Posterior vena cava (tissue), 2 donors: ENCODE measurements around the gene TSHZ3. TPM values are rescaled to one million over a fixed set of nuclear protein-coding genes. Genes with fewer than 3 reads are reported as not detected.

Experiments
- DNase-seq: peaks from one replicate; pipeline ENCODE4 v3.0.0-alpha.2; 2020; ENCODE audit warnings: low spot score
- intact Hi-C, 2 donors: fragments of 100-400 bp; cut with DNase I; formaldehyde crosslinking; loops; one replicate each; pipeline versions ENCODE4 v1.14.1 to v1.14.2; 2022 to 2023
- long read RNA-seq, 2 donors: library from polyadenylated mRNA; unstranded; transcript quantifications; one replicate each; pipeline ENCODE4 v2.0.0, GENCODE V29; 2020 to 2021
- total RNA-seq, 2 donors: library from RNA; stranded (reverse); fragmentation: NEBNext Ultra II Directional; extraction: Animal tissue kit (Norgen Biotek cat#: 25700); gene quantifications; one replicate each; pipeline ENCODE4 v1.2.1, GENCODE V29; 2021
- donor health status: DM: yes; HTN: yes; CAD: no.
- donor health status: DM: yes; HTN: yes; CAD: no.

Gene TSHZ3, protein sequence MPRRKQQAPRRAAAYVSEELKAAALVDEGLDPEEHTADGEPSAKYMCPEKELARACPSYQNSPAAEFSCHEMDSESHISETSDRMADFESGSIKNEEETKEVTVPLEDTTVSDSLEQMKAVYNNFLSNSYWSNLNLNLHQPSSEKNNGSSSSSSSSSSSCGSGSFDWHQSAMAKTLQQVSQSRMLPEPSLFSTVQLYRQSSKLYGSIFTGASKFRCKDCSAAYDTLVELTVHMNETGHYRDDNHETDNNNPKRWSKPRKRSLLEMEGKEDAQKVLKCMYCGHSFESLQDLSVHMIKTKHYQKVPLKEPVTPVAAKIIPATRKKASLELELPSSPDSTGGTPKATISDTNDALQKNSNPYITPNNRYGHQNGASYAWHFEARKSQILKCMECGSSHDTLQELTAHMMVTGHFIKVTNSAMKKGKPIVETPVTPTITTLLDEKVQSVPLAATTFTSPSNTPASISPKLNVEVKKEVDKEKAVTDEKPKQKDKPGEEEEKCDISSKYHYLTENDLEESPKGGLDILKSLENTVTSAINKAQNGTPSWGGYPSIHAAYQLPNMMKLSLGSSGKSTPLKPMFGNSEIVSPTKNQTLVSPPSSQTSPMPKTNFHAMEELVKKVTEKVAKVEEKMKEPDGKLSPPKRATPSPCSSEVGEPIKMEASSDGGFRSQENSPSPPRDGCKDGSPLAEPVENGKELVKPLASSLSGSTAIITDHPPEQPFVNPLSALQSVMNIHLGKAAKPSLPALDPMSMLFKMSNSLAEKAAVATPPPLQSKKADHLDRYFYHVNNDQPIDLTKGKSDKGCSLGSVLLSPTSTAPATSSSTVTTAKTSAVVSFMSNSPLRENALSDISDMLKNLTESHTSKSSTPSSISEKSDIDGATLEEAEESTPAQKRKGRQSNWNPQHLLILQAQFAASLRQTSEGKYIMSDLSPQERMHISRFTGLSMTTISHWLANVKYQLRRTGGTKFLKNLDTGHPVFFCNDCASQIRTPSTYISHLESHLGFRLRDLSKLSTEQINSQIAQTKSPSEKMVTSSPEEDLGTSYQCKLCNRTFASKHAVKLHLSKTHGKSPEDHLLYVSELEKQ
- total RNA-seq: 10 to 100 TPM; 30.8 to 32.1 TPM
- long read RNA-seq, donor 1, full-length matches to known transcripts: 1 of 18 reads
- long read RNA-seq, donor 1, partial matches to known transcripts: 0 of 18 reads
- long read RNA-seq, donor 1, other reads (novel, unspliced or antisense): 17 of 18 reads
- long read RNA-seq, donor 2, partial matches to known transcripts: 0 of 37 reads
- long read RNA-seq, donor 2, other reads (novel, unspliced or antisense): 37 of 37 reads

DNA sequence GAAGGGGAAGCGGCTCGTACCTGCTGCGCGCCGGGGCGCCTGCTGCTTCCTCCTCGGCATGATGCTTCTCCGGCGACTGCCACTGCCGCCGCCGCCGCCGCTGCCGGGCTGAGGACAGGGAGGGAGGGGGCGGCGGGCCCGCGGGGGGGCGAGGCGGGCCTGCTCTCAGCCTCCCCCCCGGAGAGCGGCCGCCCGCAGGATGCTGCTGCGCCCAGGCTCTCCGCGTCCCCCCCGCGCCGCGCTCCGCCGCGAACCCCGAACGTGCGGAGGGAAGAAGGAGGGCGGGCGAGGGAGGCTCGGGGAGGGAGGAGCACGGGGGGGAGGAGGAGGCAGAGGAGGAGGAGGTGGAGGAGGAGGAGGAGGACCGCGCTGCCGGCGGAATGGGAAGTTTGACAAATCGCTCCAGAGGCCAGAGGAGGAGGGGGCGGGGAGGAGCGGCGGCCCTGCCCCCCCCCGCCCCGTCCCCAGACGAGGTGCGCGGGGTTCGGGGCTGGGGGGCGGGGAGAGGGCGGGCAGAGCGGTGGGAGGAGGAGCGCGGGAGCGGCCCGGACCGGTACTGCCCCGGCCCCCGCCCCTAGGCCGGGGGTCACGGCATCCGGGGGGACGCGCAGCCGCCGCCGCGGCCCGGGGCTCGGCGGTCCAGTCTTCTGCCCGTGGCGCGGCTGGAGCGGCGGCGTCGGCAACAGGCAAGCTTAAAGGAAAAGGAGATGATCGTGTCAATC, at the start of gene TSHZ3:
Gene TSHZ3 (minus strand): TSS at position 277 of the 722 bp plus-strand sequence. CDS start 217 bp downstream, at position 60.
- peak; percentile 95 for DNase-seq
- intact Hi-C loops: loop anchor here in 1 of 2 donors (5.0 kb wide), 1 partner anchor 82 kb away; no protein-coding TSS in a partner anchor

DNA sequence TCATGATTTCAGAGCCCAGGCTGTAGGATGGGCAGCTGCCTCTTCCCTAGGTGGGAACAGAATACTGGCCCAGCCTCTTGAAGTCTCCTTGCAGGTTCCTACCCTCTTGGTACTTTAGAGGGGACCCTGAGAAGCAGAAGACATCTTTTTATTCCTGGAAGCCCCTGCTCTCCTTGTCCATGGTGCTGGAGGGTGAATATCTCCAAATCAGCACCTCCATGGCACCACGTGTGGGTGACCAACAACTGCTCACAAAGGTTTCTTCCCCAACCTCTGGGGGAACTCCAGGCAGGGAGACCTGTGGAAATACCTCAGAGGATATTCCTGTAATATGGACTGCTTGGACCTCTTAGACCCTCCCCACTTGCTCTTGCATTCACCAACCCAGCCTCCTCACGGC, 48.1 kb upstream of the TSHZ3 start:
- DNase-seq: peak; percentile 22
- intact Hi-C loops: no loop called here

DNA sequence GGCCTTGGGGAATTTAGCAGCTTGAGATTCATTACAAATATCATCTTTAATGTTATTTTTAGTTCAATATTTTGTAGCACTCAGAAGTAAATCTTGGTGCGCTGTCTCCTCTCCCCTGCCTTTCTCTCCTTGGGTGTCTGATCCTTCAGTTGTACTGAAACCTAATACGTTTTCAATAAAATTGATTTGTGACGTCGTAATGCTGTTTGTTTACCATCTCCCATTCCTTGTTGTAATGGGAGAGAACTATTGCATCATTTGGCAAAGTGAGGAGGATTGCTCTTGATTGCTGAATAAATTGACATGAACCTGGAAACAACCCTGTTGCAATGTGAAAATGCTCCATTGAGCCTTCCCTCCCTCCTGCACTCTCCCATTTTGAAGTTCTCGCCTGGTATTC, 43.2 kb upstream of the TSHZ3 start:
- intact Hi-C loops: no loop called here
- DNase-seq: no peak

DNA sequence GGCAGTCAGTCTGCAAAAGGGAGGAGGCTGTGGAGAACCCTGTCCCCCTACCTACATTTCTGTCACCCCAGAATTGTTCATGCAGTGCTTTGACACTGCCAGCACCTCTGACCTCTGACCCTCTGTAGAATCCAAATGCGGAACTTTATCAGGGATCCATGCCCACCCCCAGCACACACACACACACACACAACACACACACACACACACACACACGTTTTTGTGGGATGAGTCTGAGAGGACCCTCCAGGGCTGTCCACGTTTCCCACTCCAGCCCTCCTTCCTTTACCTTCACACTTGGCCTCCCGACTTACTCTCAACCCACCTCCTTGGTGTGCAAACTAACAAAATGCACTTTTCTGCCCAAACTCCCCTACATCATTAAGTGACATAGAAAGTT, 42.3 kb upstream of the TSHZ3 start:
- intact Hi-C loops: no loop called here
- peak; percentile 19 for DNase-seq

DNA sequence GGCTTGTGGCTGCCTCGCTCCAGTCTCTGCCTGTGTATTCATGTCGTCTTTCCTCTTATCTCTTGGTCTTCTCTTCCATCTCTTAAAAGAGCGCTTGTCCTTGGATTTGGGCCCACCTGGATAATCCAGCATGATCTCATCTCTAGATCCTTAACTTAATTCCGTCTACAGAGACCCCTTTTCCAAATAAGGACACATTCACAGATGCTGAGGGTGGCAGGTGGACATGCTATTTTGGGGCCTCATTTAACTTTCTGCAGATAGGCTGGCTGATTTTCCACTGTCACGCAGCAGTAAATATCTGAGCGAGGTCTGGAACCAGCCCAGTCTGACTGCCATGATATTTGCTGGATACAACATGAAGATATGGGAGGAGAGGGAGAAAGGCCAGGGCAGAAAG, 41.5 kb upstream of the TSHZ3 start:
- intact Hi-C loops: no loop called here
- no peak for DNase-seq

DNA sequence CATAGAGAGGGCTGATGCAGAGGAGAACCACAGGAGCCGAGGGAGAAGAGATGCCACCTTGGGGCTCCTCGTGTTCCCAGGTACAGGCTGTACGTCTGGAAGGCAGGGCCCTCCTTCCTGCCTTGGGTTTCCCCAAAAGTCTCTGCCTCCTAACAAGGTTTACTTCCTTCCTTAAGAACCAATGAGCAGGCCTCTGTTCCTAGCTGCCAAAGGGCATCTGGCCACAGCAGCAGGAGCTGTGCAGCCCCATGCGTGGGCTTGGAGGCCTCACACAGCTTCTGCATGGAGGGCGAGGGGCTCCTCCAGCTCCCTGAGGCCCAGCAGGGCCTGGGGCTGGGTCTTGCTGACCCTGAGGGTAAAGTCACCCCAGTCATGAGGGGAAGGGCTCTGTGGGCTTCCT, 40.6 kb upstream of the TSHZ3 start:
- DNase-seq: peak; percentile 72
- intact Hi-C loops: no loop called here

DNA sequence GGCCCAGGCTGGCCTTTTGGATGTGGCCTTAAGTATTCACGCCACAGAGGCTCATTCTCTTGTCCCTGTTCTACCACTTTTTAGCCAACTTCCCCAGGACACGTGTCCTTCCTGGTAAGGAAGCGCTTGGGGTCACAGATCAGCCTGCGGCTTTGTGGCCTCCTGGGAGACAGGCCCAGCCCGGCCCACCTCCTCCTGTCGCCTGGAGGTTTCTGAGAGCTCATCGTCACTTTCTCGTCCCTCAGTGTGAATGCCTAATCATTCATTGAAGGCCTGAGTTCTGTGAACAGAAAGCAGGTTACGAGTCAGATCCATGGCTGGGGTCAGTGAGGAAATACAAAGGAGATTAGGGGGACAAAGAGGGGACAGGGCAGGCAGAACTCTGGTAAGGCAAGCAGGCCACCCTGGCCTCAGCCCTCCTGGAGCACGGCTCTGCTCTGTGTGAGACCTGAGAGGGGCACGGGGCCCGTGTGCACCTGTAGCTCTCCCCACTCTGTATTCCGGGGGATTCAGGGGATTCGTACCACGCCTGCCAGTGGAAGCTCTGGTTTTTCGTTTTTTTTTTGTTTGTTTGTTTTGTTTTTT, 38.6 kb upstream of the TSHZ3 start:
- intact Hi-C loops: no loop called here
- peak; percentile 55 for DNase-seq

DNA sequence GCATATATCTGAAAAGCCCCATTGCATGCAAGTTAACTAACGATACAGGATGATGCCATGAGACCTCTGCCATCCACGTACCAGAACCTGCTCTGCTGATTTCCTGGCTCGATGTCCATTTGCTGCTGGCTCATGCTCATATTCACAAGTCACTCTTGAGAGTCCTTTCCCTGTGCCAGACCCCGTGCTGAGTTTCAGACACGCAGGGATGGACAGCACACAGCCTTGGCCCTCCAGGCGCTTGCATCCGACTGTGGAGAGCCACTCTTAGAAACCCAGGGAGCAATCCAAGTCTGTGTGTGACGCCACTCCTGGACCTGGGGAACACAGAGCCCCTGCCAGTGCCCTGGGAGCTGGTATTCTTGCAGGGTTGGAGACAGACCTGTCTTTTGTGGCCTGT, 37.6 kb upstream of the TSHZ3 start:
- intact Hi-C loops: no loop called here
- DNase-seq: no peak

DNA sequence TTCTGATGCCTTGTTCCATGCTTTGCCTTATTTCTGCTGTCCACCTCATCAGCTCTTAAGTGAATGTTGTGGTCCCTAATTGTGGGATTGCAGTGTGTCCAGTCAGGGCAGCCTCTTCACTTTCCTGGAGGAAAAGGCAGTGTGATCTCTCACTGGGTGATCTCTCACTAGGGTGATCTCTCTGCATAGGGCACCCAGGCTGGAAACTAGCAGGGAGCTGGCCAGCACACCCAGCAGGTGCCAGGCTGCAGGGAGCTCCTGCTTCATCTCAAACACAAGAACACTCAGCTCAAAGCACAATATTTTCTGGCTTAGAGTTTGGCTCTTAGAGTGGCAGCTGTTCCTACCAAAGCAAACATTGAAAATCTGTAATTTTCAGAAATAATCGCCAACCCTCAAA, 36.5 kb upstream of the TSHZ3 start:
- DNase-seq: no peak
- intact Hi-C loops: no loop called here

DNA sequence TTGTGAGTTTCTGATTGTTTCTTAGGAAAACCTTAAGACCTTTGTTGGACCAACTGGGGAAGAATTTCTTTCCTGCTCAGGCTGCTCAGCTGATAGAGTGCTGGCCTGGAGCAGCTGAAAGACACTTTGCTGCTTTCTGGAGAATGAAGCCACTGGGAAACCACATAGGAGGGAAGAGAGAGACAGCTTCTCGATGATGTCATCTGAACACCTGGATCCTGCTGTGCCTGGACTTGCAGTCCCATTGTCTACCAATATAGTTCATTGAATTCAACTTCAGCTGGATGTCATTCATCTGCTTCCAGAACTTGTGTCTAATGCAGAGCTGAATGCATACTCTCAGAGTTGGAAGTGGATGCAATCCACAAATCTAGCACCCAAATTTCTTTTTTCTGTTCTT, 34.3 kb upstream of the TSHZ3 start:
- intact Hi-C loops: no loop called here
- DNase-seq: no peak

DNA sequence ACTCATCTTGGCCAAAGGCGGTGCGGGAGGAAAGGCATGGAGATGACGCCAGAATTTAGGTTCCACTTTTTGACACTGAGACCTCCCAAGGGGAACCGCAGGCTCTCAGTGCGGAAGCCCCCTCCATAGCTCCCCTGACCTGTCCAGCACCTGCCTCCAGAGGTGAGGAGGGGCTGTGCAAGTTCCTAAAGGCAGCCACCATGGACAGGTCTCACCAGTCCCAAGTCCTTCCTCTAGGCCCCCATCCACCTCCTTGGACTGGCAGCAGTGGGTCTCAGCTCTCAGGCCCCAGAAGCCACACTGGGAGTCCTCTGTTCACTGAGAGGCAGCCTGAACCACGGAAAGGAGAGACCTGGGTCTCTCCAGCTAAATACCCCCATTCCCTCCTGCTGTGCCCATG, 31.6 kb upstream of the TSHZ3 start:
- DNase-seq: peak; percentile 19
- intact Hi-C loops: no loop called here

DNA sequence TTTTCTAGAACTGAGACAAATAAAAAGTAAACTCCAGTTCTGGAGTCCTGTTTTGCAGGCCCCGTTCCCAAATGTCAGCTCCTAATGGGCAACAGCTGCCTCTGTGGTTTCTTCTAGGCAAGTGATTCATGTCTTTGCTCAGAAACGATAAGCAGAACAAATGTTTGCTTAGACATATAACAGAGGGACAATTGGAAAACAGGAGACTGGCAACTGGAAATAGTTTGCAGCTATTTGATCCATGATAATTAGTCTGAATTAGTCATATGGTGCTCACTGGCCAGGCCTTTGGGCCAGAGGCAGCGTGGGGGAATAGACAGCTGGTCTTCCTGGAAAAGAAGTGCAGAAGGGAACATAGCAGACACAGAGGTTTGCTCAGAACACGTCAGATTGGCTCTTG, 29.2 kb upstream of the TSHZ3 start:
- peak; percentile 76 for DNase-seq
- intact Hi-C loops: loop anchor here in 1 of 2 donors (10.0 kb wide), 1 partner anchor 574 kb away; no protein-coding TSS in a partner anchor

DNA sequence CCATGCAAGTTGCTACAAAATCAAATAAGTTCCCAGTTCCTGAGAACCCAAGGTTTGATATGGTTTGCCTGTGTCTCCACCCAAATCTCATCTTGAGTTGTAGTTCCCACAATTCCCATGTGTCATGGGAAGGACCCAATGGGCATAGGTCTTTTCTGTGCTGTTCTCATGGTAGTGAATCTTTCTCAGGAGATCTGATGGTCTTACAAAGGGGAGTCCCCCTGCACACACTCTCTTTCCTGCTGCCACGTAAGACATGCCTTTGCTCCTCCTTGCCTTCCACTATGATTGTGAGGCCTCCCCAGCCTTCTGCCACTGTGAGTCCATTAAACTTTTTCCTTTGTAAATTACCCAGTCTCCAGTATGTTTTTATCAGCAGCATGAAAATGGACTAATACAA, 28.5 kb upstream of the TSHZ3 start:
- no peak for DNase-seq
- intact Hi-C loops: loop anchor here in 1 of 2 donors (10.0 kb wide), 1 partner anchor 573 kb away; no protein-coding TSS in a partner anchor

DNA sequence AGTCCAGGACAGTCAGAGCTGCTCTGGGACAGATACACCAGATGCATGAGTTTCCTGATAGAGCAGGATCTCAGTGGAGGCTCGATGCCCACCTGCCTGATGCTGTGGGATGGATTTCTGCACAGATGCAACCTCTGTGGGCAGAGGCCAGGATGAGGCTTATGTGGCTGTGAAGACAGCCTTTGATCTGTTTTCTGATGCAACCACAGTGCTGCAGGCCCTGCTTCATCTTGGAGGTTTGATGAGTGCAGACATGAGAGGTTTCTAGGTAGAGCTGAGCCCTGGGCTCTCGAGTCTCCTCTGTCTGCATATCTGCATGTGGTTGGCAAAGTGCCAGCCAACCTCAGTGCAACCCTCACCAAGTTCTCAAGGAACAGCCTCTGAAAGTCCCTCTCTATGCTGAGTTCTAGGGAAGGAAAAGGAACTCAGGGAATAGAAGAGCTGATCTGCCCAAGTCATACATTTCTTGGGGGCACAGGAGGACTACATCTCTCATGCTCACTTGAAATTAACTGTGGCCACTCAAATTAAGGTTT, 23.1 kb upstream of the TSHZ3 start:
- intact Hi-C loops: loop anchor here in 1 of 2 donors (10.0 kb wide), 1 partner anchor 568 kb away; no protein-coding TSS in a partner anchor
- DNase-seq: peak; percentile 48

DNA sequence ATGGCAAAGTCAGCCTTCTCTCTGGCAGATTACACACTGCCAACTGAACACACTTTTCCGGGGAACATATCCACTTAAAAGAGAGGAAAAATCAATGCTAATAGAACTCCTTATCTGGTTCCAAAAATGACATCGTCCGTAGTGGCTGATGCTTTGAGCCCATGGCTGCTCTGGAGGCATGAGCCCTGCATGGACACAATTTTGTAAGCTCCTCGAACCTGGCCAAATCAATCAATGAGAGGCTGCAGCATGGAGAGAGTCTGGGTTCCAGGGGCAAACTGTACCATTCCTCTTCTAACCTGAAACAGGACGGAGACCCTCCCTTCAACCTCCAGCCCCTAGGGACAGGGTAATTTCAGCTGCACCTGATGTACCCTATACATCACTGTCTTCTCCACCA, 21.0 kb upstream of the TSHZ3 start:
- intact Hi-C loops: loop anchor here in 1 of 2 donors (10.0 kb wide), 1 partner anchor 565 kb away; no protein-coding TSS in a partner anchor
- DNase-seq: no peak

DNA sequence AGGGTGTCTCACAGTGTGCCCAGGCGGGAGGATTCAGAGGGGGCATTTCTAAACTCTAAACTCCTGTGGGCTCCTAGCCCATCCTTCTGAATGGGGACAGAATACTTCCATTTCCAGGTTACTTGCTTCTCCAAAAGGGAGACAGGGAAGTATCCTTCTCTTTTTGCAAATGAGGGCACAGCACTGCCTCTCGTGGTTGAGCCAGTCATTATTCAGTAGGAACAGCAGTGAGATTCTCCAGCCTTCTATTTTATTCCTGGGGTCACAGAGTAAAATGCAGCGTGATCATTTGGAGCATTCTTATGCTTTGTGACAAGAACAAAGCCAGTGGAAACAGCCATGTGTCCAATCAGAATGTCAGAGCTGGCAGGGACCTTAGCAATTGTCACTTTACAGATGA, 15.7 kb upstream of the TSHZ3 start:
- intact Hi-C loops: no loop called here
- no peak for DNase-seq

DNA sequence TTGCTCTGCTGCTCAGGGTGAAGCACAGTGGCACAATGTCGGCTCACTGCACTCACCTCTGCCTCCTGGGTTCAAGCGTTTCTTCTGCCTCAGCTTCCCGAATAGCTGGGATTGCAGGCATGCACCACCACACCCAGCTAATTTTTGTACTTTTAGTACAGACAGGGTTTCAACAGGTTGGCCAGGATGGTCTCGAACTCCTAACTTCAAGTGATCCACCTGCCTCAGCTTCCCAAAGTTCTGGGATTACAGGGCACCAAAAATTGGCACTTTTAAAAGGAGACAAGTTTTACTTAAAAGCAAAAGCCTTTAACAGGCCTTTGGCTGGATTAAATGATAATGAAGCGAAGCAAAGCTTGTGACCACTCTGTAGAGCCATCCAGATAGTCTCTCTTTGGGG, 12.5 kb upstream of the TSHZ3 start:
- peak; percentile 16 for DNase-seq
- intact Hi-C loops: no loop called here

DNA sequence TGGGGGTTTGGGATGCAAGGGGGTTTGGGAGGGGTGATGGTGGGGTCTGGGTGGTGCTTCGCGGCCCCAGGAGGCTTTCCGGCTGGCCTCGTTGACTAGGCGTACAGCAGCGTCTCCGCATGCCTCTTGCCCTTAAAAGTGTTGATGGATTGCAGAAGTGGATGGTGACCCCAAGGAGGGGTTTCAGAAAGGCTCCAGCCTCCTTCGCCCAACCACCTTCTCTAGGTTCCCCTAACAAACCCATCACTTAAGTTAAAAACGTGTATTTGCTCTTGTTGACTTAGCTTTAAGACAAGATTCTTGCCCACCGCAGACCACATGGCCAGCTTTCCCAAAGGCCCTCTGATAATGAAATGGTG, 8.1 kb upstream of the TSHZ3 start:
- intact Hi-C loops: no loop called here
- DNase-seq: no peak
